Measurements from ENCODE around the gene OR5H15.

GRCh38 chr3:98188545-98188944, 22.0 kb downstream of the OR5H15 start:
- TF ChIP-seq CTCF (IDR thresholded peaks at IDR 0.05; ENCODE audit: insufficient read depth, low read depth, low read length) (no peak), EZH2 (IDR thresholded peaks at IDR 0.05; ENCODE audit: insufficient read depth, low read length) (no peak)

Measured in astrocyte (in vitro differentiated cells and primary cell).